Stimulated activated CD4-positive, alpha-beta T cell treated with anti-CD3 and anti-CD28 coated beads, TNF-alpha, amount 100 ng/mL, for 48 hours (primary cell): ENCODE data around the gene PCNX1.

Experiments used
- DNase-seq, 3 donors: peaks; one replicate each; pipeline ENCODE4 v3.0.0-alpha.2; 2020; ENCODE audit warnings: low read depth in 3 of 3

PCNX1 gene

GRCh38 chr14:70957710-70958109 is 50.5 kb downstream of the PCNX1 start:
- no peak for DNase-seq

GRCh38 chr14:70962935-70963334 is 55.7 kb downstream of the PCNX1 start:
- DNase-seq, result no peak

GRCh38 chr14:70964492-70964891 is 57.2 kb downstream of the PCNX1 start:
- no peak for DNase-seq

GRCh38 chr14:70971560-70971959 is 64.3 kb downstream of the PCNX1 start:
- DNase-seq, result no peak

- peak; percentile 63 to 83 (median 80) for DNase-seq
These were observed 65.1 kb downstream of the PCNX1 start for GRCh38 chr14:70972107-70972976.

GRCh38 chr14:70976591-70976990 is 69.3 kb downstream of the PCNX1 start:
- DNase-seq, result no peak

- no peak for DNase-seq
These were observed 74.0 kb downstream of the PCNX1 start for GRCh38 chr14:70981000-70981952.

GRCh38 chr14:70982200-70982599 is 74.9 kb downstream of the PCNX1 start:
- DNase-seq, result no peak

GRCh38 chr14:70987041-70987440 is 79.8 kb downstream of the PCNX1 start:
- DNase-seq, result no peak

GRCh38 chr14:70988452-70988851 is 81.2 kb downstream of the PCNX1 start:
- DNase-seq, result no peak

GRCh38 chr14:70993931-70994330 is 86.7 kb downstream of the PCNX1 start:
- DNase-seq, result no peak

GRCh38 chr14:70995211-70995610 is 88.0 kb downstream of the PCNX1 start:
- DNase-seq, result no peak

GRCh38 chr14:70995671-70996070 is 88.4 kb downstream of the PCNX1 start:
- no peak for DNase-seq

GRCh38 chr14:70999117-70999516 is 91.9 kb downstream of the PCNX1 start:
- DNase-seq, result no peak

- no peak for DNase-seq
These were observed 92.8 kb downstream of the PCNX1 start for GRCh38 chr14:71000091-71000490.

GRCh38 chr14:71001742-71002141 is 94.5 kb downstream of the PCNX1 start:
- DNase-seq, result no peak

- no peak for DNase-seq
These were observed 95.9 kb downstream of the PCNX1 start for GRCh38 chr14:71003156-71003555.

GRCh38 chr14:71004481-71004880 is 97.2 kb downstream of the PCNX1 start:
- no peak for DNase-seq

- no peak for DNase-seq
These were observed 97.8 kb downstream of the PCNX1 start for GRCh38 chr14:71005076-71005475.

- no peak for DNase-seq
These were observed 98.9 kb downstream of the PCNX1 start for GRCh38 chr14:71006200-71006563.

GRCh38 chr14:71011479-71011878 is 104.2 kb downstream of the PCNX1 start:
- DNase-seq, result no peak

- no peak for DNase-seq
These were observed 105.6 kb downstream of the PCNX1 start for GRCh38 chr14:71012888-71013287.
